HG02759 (cell line): ENCODE data around the gene ZNF311.
A peak's percentile ranks its signal among the peaks of the same experiment; 100 is the strongest.

ENCODE experiments used
- ATAC-seq: cut with Tn5 transposase; IDR thresholded peaks from one replicate; pipeline ENCODE4 v1.9.1; 2021; ENCODE audit warnings: mild to moderate bottlenecking, moderate library complexity; ENCODE audit not compliant: unreplicated experiment

ZNF311 gene

DNA sequence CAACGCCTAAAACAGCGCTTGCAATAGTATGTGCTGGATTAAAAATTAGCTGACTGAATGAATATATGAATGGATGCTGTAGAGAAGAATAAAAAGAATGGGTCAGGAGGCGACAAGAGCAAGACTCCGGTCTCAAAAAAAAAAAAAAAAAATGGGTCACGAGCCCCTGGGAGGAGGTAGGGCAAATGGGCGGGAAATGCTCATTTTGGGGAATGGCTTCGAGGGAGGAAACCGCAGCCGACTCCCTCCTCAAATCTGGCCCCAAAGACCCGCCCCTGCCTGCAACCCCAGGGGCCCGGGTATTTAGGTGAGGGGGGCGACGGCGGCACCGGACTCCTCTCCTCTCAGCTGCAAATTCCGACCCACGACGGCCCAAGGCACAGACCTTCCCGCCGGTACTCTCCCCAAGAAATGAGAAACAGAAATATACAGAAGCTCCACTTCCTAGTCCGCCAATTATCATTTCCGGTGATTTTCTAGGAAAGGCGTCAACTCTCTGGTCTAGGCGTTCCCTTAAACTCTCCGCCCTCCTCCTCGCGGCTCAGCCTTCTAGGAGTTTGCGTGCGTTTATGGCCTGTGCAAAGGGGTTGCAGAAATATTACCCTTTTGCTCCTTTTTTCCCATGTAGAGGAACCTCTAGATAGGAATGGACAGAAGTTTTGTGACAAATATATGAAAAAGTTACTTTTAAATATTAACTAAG, at the start of gene ZNF311:
Gene ZNF311 (minus strand): TSS at position 133 of the 703 bp plus-strand sequence. CDS start 1,361 bp downstream, outside the sequence.
- no peak for ATAC-seq

GRCh38 chr6:29051680-29052079, 46.6 kb upstream of the ZNF311 start:
- ATAC-seq: no peak

- no peak for ATAC-seq
Observed at GRCh38 chr6:29045075-29045474, 40.0 kb upstream of the ZNF311 start, which contains the start of gene OR2W1. OR2W1 (minus strand) TSS chr6:29045175; CDS start chr6:29045175, 0 bp downstream.

- ATAC-seq: no peak
Observed at GRCh38 chr6:29035951-29036350, 30.8 kb upstream of the ZNF311 start.

DNA sequence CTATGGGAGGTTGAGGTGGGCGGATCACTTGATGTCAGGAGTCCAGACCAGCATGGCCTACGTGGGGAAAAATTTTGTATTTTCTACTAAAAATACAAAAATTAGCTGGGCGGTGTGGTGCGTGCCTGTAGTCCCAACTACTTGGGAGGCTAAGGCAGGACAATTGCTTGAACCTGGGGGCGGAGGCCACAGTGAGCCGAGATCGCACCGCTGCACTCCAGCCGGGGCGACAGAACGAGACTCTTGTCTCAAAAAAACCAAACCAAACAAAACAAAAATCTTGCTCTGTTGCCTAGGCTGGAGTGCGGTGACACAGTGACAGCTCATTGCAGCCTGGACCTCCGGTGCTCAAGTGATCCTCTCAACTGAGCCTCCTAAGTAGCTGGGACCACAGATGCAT, 23.7 kb upstream of the ZNF311 start:
- no peak for ATAC-seq

GRCh38 chr6:29025927-29026585, 20.9 kb upstream of the ZNF311 start:
- no peak for ATAC-seq

- ATAC-seq: no peak
Observed at GRCh38 chr6:29021434-29021833, 16.3 kb upstream of the ZNF311 start.

- ATAC-seq: no peak
Observed at GRCh38 chr6:29019629-29020028, 14.5 kb upstream of the ZNF311 start.

GRCh38 chr6:29017428-29017802, 12.3 kb upstream of the ZNF311 start:
- ATAC-seq: no peak

GRCh38 chr6:29016559-29017427, 11.7 kb upstream of the ZNF311 start:
- peak; percentile 82 for ATAC-seq

DNA sequence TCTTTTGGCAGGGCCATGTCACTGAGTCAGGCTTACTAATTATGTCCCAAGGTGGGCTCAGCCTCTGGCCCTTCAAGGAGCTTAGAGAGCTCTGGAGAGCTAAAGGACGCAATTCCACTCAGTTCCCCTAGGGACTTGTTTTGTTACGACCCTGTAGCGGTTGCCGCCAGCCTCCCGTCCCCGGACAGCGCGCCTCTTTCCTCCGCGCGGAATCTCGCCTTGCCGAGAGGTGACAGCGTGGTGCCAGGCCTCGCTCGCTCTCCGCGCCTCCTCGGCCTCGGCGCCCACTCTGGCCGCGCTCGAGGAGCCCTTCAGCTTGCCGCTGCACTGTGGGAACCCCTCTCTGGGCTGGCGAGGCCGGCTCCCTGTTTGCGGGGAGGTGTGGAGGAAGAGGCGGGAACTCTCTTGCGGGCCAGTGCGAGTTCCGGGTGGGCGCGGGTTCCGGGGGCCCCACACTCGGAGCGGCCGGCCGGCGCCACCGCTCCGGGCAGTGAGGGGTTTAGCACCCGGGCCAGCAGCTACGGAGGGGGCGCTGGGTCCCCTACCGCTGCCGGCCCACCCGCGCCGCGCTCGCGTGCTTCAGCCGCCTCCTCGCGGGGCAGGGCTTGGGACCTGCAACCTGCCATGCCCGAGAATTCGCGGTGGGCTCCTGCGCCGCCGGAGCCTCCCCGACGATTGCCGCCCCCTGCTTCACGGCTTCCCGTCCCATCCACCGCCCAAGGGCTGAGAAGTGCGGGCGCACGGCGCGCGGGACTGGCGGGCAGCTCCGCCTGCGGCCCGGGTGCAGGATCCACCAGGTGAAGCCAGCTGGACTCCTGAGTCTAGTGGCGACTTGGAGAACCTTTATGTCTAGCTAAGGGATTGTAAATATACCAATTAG, 9.9 kb upstream of the ZNF311 start:
- ATAC-seq: no peak

GRCh38 chr6:29011276-29011734, 6.2 kb upstream of the ZNF311 start:
- ATAC-seq: no peak

DNA sequence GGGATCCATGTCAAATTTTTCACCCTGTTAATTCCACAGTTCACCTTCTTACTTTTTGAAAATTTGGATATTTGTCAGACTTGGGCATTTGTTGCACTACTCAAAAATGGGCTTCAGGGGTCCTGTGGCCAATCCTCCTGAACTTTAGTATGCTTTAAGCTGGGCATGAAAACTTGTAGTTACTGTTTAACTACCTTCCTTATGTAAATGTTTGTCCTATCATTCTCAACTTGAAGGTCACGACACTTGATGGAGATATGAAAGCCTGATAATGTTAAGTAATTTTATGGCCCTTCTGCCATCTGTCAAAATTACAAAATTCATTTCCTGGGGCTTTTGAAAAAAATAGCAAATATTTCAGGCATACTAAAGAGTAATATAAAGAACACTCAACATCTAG, 4.2 kb upstream of the ZNF311 start:
- no peak for ATAC-seq

GRCh38 chr6:29008089-29008488, 3.0 kb upstream of the ZNF311 start:
- ATAC-seq: no peak

- ATAC-seq: no peak
Observed at GRCh38 chr6:28996844-28997510, 8.1 kb downstream of the ZNF311 start.

DNA sequence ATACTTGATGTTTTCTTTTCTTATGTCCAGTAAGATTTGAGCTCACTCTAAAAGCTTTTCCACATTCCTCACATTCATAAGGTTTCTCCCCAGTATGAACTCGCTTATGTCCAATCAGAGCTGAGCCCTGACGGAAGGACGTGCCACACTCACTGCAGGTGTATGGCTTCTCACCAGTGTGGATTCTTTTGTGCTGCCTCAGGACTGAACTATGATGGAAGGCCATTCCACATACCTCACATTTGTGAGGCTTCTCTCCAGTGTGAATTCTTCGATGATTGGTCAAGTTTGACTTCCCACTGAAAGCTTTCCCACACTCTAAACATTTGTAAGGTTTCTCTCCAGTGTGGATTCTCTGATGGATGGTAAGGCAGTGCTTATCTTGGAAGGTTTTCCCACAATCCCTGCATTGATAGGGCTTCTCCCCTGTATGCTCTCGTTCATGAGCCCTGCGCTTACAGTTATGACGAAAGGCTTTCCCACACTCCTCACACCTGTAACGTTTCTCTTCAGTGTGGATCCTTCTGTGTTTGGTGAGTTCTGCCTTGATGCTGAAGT, 9.9 kb downstream of the ZNF311 start:
- ATAC-seq: no peak

GRCh38 chr6:28988536-28989311, 16.4 kb downstream of the ZNF311 start:
- ATAC-seq: peak; percentile 50

GRCh38 chr6:28985462-28986164, 19.5 kb downstream of the ZNF311 start:
- ATAC-seq: no peak
